PFSK-1 (cell line): Measurements from ENCODE around the gene PLA2G5.

ENCODE experiments used
- FOXP2 ChIP-seq: optimal IDR thresholded peaks from 2 replicates; pipeline ENCODE3; 2011; ENCODE audit warnings: borderline replicate concordance, control low read depth, inconsistent platforms; ENCODE audit not compliant: insufficient read depth; ENCODE audit errors: extremely low read length, extremely low read depth
- POLR2AphosphoS5 ChIP-seq: IDR thresholded peaks from 2 replicates; pipeline ENCODE4 v1.6.1; 2012; ENCODE audit warnings: low read depth, mild to moderate bottlenecking, control low read depth, low read length, moderate library complexity
- REST ChIP-seq, 2 experiments: IDR thresholded peaks; 2 replicates each; pipeline versions ENCODE4 v1.6.1 to v1.8.0; 2011 to 2012; ENCODE audit warnings: low read depth in 2 of 2, low read length in 2 of 2, control low read depth in 1 of 2, inconsistent platforms in 1 of 2, mild to moderate bottlenecking in 1 of 2, moderate library complexity in 1 of 2; ENCODE audit not compliant: insufficient read depth in 1 of 2
- SIN3A ChIP-seq: IDR thresholded peaks from 2 replicates; pipeline ENCODE4 v1.6.1; 2012; ENCODE audit warnings: mild to moderate bottlenecking, low read length, moderate library complexity, borderline replicate concordance; ENCODE audit not compliant: insufficient read depth
- TAF1 ChIP-seq: IDR thresholded peaks from 2 replicates; pipeline ENCODE4 v1.6.1; 2012; ENCODE audit warnings: low read length, control low read depth, borderline replicate concordance; ENCODE audit not compliant: insufficient read depth

Gene PLA2G5

GRCh38 chr1:20080441-20081352, 10.7 kb downstream of the PLA2G5 start:
- no peak for TF ChIP-seq SIN3A
- TF ChIP-seq TAF1, result no peak
- TF ChIP-seq FOXP2, result no peak
- TF ChIP-seq POLR2AphosphoS5, result no peak

- TF ChIP-seq POLR2AphosphoS5 (no peak), FOXP2 (no peak), REST (IDR thresholded peaks at IDR 0.05; ENCODE audit: insufficient read depth in 1 of 2, low read depth in 2 of 2, low read length in 2 of 2) (no peak), SIN3A (no peak), TAF1 (no peak)
Observed at GRCh38 chr1:20081353-20081810, 11.4 kb downstream of the PLA2G5 start.

- TF ChIP-seq TAF1, result no peak
- no peak for TF ChIP-seq FOXP2
- TF ChIP-seq REST (IDR thresholded peaks at IDR 0.05; ENCODE audit: insufficient read depth in 1 of 2, low read depth in 2 of 2, low read length in 2 of 2), result no peak
- TF ChIP-seq SIN3A, result no peak
Observed at GRCh38 chr1:20082772-20083171, 12.8 kb downstream of the PLA2G5 start.

GRCh38 chr1:20083178-20083944, 13.4 kb downstream of the PLA2G5 start:
- TF ChIP-seq POLR2AphosphoS5 (no peak), SIN3A (no peak), REST (IDR thresholded peaks at IDR 0.05; ENCODE audit: insufficient read depth in 1 of 2, low read depth in 2 of 2, low read length in 2 of 2) (no peak), TAF1 (no peak), FOXP2 (no peak)

- no peak for TF ChIP-seq REST (IDR thresholded peaks at IDR 0.05; ENCODE audit: insufficient read depth in 1 of 2, low read depth in 2 of 2, low read length in 2 of 2)
- TF ChIP-seq POLR2AphosphoS5, result no peak
- TF ChIP-seq TAF1, result no peak
- TF ChIP-seq SIN3A, result no peak
- no peak for TF ChIP-seq FOXP2
Observed at GRCh38 chr1:20086800-20087199, 16.8 kb downstream of the PLA2G5 start.
